Fibroblast of lung (primary cell): ENCODE results near the gene MYH9. TPM values are rescaled to one million over a fixed set of nuclear protein-coding genes. Genes with fewer than 3 reads are reported as not detected.

Source experiments
- DNase-seq, 2 donors: peaks; one replicate each; pipeline versions ENCODE4 v3.0.0 to v3.0.0-alpha.2; 2010; ENCODE audit warnings: low read depth in 2 of 2
- H2AFZ ChIP-seq: 2 replicates; pipeline ENCODE4 v1.5.1; 2012; ENCODE audit warnings: low read length, control low read depth, inconsistent platforms
- H3K27ac ChIP-seq: 2 replicates; pipeline ENCODE4 v1.5.1; 2011; ENCODE audit warnings: low read length, control low read depth; ENCODE audit not compliant: insufficient read depth
- H3K27me3 ChIP-seq: 2 replicates; pipeline ENCODE4 v1.5.1; 2011; ENCODE audit warnings: mild to moderate bottlenecking, low read length; ENCODE audit not compliant: control insufficient read depth, insufficient read depth
- H3K36me3 ChIP-seq: 2 replicates; pipeline ENCODE4 v1.5.1; 2011; ENCODE audit warnings: low read length; ENCODE audit not compliant: control insufficient read depth, insufficient read depth
- H3K4me1 ChIP-seq: 2 replicates; pipeline ENCODE4 v1.5.1; 2011; ENCODE audit warnings: low read length; ENCODE audit not compliant: control insufficient read depth, insufficient read depth; ENCODE audit errors: extremely low read depth
- H3K4me2 ChIP-seq: 2 replicates; pipeline ENCODE4 v1.5.1; 2011; ENCODE audit warnings: low read length, control low read depth; ENCODE audit not compliant: insufficient read depth; ENCODE audit errors: extremely low read depth
- H3K4me3 ChIP-seq, 4 experiments: fragments of 200-600 bp in 1 of 4; sonication (generic) in 1 of 4; replicated peaks in 1 of 4; 2 replicates each; pipeline ENCODE4 v1.5.1; 2011 to 2016; ENCODE audit warnings: low read length in 4 of 4, low read depth in 3 of 4, mild to moderate bottlenecking in 3 of 4, control low read depth in 2 of 4, inconsistent platforms in 1 of 4, mixed read lengths in 1 of 4; ENCODE audit not compliant: insufficient read depth in 1 of 4; ENCODE audit errors: control extremely low read depth in 1 of 4
- H3K79me2 ChIP-seq: 2 replicates; pipeline ENCODE4 v1.5.1; 2012; ENCODE audit warnings: mild to moderate bottlenecking, low read length, inconsistent platforms; ENCODE audit not compliant: control insufficient read depth, insufficient read depth
- H3K9ac ChIP-seq: 2 replicates; pipeline ENCODE4 v1.5.1; 2011; ENCODE audit warnings: mild to moderate bottlenecking, low read length, control low read depth; ENCODE audit not compliant: insufficient read depth
- H3K9me3 ChIP-seq: 2 replicates; pipeline ENCODE4 v1.5.1; 2012; ENCODE audit warnings: low read depth, low read length; ENCODE audit not compliant: control insufficient read depth, insufficient read depth
- H4K20me1 ChIP-seq: 2 replicates; pipeline ENCODE4 v1.5.1; 2011; ENCODE audit warnings: low read length; ENCODE audit not compliant: control insufficient read depth, insufficient read depth; ENCODE audit errors: extremely low read depth
- EZH2 ChIP-seq: IDR thresholded peaks from 2 replicates; pipeline ENCODE4 v1.5.1; 2012; ENCODE audit warnings: low read length, control low read depth, mild to moderate bottlenecking; ENCODE audit errors: missing control alignments
- polyA plus RNA-seq, 2 donors: library from polyadenylated mRNA; depleted of rRNA in 1 of 2; stranded (reverse) in 1 of 2; unstranded in 1 of 2; fragments of >200 nt; gene quantifications; 2 replicates each; pipeline ENCODE4 v1.2.1, GENCODE V29; 2011 to 2012; ENCODE audit warnings: missing spikeins in 1 of 2
- total RNA-seq: library from RNA; depleted of rRNA; stranded (reverse); fragments of >200 nt; gene quantifications from 2 replicates; pipeline ENCODE4 v1.2.1, GENCODE V29; 2014
- TF ChIP-seq, protein P1 (sequence below), 2 donors: IDR thresholded peaks in 1 of 2; conservative IDR thresholded peaks in 1 of 2; 1 replicate in 1 of 2; 2 replicates in 1 of 2; pipeline ENCODE4 v1.5.1; 2011 to 2012; ENCODE audit warnings: low read length in 2 of 2, control low read depth in 1 of 2, inconsistent platforms in 1 of 2, low read depth in 1 of 2, mild to moderate bottlenecking in 1 of 2

Gene MYH9
- total and polyA plus RNA-seq, 2 donors (not counting 1 experiment from before 2014, with no cell fraction given) = 677 to 796 TPM

DNA sequence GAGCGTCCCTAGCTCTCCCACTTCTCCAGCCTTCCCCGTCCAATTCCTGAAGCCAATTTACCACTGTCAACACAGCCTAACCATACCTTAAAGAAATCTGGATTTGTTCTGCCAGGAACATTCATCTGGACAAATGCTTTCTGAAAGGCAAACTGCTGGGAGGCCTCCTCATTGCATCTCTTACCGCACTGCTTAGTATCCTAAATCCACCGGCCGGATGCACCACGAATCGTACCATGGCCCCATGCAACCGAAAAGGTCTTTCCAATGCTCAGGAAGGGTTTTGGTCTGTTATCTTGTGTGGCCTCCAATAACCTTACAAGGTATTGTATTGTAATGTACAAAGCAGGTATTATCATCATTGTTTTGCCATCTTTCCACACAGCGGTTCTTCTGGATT, 57.6 kb downstream of the MYH9 start:
- H3K9ac ChIP-seq = peak overlapping the region; percentile 21
- H3K36me3 ChIP-seq = peaks cover 50% of the 10 kb centered on the region
- no peak overlapping the region for H3K4me3 ChIP-seq
- no peak for TF ChIP-seq EZH2
- TF ChIP-seq, protein P1, sequence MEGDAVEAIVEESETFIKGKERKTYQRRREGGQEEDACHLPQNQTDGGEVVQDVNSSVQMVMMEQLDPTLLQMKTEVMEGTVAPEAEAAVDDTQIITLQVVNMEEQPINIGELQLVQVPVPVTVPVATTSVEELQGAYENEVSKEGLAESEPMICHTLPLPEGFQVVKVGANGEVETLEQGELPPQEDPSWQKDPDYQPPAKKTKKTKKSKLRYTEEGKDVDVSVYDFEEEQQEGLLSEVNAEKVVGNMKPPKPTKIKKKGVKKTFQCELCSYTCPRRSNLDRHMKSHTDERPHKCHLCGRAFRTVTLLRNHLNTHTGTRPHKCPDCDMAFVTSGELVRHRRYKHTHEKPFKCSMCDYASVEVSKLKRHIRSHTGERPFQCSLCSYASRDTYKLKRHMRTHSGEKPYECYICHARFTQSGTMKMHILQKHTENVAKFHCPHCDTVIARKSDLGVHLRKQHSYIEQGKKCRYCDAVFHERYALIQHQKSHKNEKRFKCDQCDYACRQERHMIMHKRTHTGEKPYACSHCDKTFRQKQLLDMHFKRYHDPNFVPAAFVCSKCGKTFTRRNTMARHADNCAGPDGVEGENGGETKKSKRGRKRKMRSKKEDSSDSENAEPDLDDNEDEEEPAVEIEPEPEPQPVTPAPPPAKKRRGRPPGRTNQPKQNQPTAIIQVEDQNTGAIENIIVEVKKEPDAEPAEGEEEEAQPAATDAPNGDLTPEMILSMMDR (conservative IDR thresholded peaks at IDR 0.05 in 1 of 2, IDR thresholded peaks at IDR 0.05 in 1 of 2; ENCODE audit: low read depth in 1 of 2, low read length in 2 of 2) = no peak
- H3K79me2 ChIP-seq = peaks cover 100% of the 10 kb centered on the region
- H3K27me3 ChIP-seq = no peaks in the 10 kb centered on the region
- no peak overlapping the region for H2AFZ ChIP-seq
- DNase-seq = no peak
- H3K4me2 ChIP-seq = peak overlapping the region; percentile 11
- peak overlapping the region; percentile 98 for H3K27ac ChIP-seq
- peaks cover 94% of the 10 kb centered on the region for H3K4me1 ChIP-seq
- no peaks in the 10 kb centered on the region for H4K20me1 ChIP-seq
- H3K9me3 ChIP-seq = no peaks in the 10 kb centered on the region

DNA sequence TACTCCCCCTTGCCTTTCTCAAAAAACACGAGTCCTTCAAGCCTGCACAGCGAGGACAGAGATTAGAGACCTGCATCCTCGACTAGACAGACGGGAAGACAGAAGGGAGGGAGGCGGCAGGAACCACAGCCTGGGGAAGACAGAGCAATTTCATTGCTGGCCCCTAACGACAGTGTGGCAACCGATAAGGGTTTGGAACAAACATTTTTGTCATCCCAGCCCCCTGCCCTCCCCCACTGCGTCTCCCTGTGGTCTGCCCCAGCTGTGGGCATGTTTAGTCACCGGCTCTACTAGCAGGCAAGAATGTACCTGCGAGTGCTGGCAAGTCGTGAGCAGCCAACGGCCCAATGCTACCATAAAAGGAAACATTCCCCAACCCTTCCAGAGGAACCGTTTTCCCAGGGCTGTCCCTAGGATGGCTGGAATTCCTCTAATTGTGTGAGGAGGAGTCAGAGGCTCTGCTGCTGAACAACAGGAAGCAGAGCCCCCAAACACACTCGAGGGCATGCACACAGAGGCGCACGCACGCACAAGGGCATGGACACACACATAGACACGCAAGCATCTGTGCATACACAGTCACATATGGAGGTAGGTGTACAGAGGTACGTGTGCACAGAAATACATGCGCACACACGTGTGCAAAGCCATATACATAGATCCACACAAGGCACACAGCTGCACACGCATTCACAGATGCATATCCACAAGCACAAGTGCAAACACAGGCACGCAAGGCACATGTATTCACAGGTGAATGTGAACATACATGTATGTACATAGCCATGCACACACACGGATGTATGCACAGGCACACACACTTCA, 58.3 kb downstream of the MYH9 start:
- peak overlapping the region; percentile 60 for H3K9ac ChIP-seq
- H4K20me1 ChIP-seq = no peaks in the 10 kb centered on the region
- peak overlapping the region; percentile 79 for H3K4me2 ChIP-seq
- H2AFZ ChIP-seq = no peak overlapping the region
- H3K27me3 ChIP-seq = no peaks in the 10 kb centered on the region
- peaks cover 49% of the 10 kb centered on the region for H3K36me3 ChIP-seq
- peak overlapping the region in 1 of 4 experiments; percentile 6 for H3K4me3 ChIP-seq
- H3K9me3 ChIP-seq = no peaks in the 10 kb centered on the region
- peak overlapping the region; percentile 98 for H3K27ac ChIP-seq
- peaks cover 99% of the 10 kb centered on the region for H3K79me2 ChIP-seq
- peak; percentile 94 to 99 for DNase-seq
- TF ChIP-seq, protein P1 (conservative IDR thresholded peaks at IDR 0.05 in 1 of 2, IDR thresholded peaks at IDR 0.05 in 1 of 2; ENCODE audit: low read depth in 1 of 2, low read length in 2 of 2) = no peak
- TF ChIP-seq EZH2 = no peak
- peaks cover 94% of the 10 kb centered on the region for H3K4me1 ChIP-seq

DNA sequence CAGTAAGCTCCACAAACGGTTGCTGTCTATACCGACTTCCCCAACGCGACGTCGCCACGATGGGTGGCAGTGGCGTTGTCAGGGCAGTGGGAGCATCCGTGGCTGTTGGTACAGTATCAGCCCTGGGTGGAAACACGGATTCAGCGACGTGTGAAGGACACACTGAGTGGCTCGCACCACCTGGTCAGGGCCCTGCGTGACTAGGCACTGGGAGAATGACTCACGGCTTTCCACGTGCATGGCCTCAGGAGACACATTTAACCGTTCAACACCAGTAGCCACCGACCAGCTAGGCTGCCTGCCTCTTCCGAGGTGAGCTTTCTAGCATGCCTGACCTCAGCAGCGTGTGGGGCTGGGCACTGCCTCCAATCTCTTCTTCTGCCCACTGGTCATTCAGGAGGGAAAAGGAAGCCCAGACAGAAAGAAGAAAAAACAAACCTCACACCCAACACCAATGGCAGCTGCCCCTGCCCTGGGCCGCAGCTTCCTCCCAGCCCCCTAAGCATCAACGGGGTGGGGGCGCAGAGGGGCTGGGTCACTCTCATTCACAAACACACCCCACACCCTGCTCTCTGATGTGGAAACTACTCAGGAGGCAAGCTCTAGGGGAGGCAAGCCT, 59.0 kb downstream of the MYH9 start:
- Histone ChIP-seq H3K4me2 (peak overlapping the region; percentile 79), H3K9ac (peak overlapping the region; percentile 60), H3K4me3 (no peak overlapping the region), H3K79me2 (peaks cover 98% of the 10 kb centered on the region), H3K27ac (peak overlapping the region; percentile 98), H3K36me3 (peaks cover 51% of the 10 kb centered on the region), H3K27me3 (no peaks in the 10 kb centered on the region), H3K4me1 (peaks cover 95% of the 10 kb centered on the region), H2AFZ (no peak overlapping the region), H4K20me1 (no peaks in the 10 kb centered on the region), H3K9me3 (no peaks in the 10 kb centered on the region)
- peak; percentile 90 to 94 for DNase-seq
- no peak for TF ChIP-seq EZH2
- TF ChIP-seq, protein P1 (conservative IDR thresholded peaks at IDR 0.05 in 1 of 2, IDR thresholded peaks at IDR 0.05 in 1 of 2; ENCODE audit: low read depth in 1 of 2, low read length in 2 of 2) = no peak
